B cell (primary cell): ENCODE measurements around the gene CRISPLD2.

ENCODE experiments used
- EZH2 ChIP-seq: IDR thresholded peaks from 2 replicates; pipeline ENCODE4 v1.6.1; 2012; ENCODE audit warnings: borderline replicate concordance, low read depth, mild to moderate bottlenecking, moderate library complexity, low read length; ENCODE audit not compliant: insufficient read depth, poor library complexity, severe bottlenecking
- TF ChIP-seq, protein P1 (sequence below): fragments of 200-600 bp; IDR thresholded peaks from one replicate; pipeline ENCODE4 v1.8.0; 2022; ENCODE audit warnings: antibody characterized with exemption, mild to moderate bottlenecking

DNA sequence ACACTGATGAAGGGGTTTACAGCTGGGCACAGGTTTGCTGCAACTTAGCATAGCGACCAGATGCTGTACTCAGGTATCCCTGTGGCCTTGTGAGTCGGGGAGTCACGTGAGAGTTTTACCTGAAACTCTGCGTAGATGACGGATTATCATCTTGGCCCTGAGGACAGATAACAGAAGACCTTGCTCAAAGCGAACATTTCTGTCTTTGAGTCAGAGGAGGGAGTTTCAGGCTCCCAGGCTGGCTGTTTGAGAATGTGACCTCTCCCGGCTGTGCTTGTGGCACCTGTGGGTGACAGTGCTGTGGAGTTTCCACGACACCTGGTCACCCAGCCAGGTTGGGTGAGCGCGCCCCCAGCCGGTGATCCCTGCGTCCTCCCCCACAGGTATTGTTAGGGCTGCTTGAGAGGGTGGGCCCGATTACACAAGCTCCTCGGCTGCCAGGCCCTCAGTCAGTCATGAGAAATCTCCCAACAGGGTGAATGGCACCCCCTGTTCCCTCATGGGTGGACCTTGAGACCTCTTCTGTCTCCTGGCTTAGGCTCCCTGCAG lies 44.4 kb upstream of the CRISPLD2 start:
- TF ChIP-seq, protein P1, sequence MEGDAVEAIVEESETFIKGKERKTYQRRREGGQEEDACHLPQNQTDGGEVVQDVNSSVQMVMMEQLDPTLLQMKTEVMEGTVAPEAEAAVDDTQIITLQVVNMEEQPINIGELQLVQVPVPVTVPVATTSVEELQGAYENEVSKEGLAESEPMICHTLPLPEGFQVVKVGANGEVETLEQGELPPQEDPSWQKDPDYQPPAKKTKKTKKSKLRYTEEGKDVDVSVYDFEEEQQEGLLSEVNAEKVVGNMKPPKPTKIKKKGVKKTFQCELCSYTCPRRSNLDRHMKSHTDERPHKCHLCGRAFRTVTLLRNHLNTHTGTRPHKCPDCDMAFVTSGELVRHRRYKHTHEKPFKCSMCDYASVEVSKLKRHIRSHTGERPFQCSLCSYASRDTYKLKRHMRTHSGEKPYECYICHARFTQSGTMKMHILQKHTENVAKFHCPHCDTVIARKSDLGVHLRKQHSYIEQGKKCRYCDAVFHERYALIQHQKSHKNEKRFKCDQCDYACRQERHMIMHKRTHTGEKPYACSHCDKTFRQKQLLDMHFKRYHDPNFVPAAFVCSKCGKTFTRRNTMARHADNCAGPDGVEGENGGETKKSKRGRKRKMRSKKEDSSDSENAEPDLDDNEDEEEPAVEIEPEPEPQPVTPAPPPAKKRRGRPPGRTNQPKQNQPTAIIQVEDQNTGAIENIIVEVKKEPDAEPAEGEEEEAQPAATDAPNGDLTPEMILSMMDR, result no peak
- no peak for TF ChIP-seq EZH2
